C4-2B (cell line): ENCODE data around the gene ILF3.

Source experiments
- ZFX ChIP-seq: fragments of 450-650 bp; IDR thresholded peaks from 2 replicates; pipeline ENCODE4 v1.6.1; 2017
- TF ChIP-seq, protein P1 (sequence below): fragments of 450-650 bp; conservative IDR thresholded peaks from 2 replicates; pipeline ENCODE4 v1.5.1; 2017; ENCODE audit warnings: mild to moderate bottlenecking

DNA sequence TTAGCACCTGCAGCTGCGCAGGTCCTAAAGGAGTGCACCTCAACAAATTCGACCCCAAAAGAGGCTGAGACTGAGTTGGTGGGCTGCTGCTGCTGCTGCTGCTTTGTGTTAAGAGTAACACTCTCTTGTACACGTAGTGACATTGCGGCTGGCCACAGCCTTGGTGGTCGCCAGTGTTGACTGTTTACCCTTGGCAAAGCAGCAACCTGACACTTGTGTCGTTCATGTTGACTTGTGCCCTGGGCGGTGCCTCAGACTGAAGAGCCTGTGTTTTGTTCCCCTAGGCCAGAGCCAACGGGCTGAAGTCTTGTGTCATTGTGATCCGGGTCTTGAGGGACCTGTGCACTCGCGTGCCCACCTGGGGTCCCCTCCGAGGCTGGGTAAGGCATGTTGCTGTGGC lies 24.7 kb downstream of the ILF3 start:
- TF ChIP-seq, protein P1, sequence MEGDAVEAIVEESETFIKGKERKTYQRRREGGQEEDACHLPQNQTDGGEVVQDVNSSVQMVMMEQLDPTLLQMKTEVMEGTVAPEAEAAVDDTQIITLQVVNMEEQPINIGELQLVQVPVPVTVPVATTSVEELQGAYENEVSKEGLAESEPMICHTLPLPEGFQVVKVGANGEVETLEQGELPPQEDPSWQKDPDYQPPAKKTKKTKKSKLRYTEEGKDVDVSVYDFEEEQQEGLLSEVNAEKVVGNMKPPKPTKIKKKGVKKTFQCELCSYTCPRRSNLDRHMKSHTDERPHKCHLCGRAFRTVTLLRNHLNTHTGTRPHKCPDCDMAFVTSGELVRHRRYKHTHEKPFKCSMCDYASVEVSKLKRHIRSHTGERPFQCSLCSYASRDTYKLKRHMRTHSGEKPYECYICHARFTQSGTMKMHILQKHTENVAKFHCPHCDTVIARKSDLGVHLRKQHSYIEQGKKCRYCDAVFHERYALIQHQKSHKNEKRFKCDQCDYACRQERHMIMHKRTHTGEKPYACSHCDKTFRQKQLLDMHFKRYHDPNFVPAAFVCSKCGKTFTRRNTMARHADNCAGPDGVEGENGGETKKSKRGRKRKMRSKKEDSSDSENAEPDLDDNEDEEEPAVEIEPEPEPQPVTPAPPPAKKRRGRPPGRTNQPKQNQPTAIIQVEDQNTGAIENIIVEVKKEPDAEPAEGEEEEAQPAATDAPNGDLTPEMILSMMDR, result no peak
- TF ChIP-seq ZFX, result no peak
